ENCODE data around the gene THEMIS.
A peak's percentile ranks its signal among the peaks of the same experiment; 100 is the strongest.
"Not testable (repeated sequence)": the region's sequence is repeated elsewhere in the genome, so short reads cannot be mapped to it uniquely, and the experiment has no call there.

The THEMIS gene

GRCh38 chr6:127718694-127719093 lies 182.2 kb downstream of the THEMIS start:
- DNase-seq (ENCODE audit: low spot score) = no peak

- DNase-seq (ENCODE audit: low spot score) = no peak
Measured at GRCh38 chr6:127717384-127717783, 183.5 kb downstream of the THEMIS start.

- DNase-seq (ENCODE audit: low spot score) = no peak
Measured at GRCh38 chr6:127716465-127716864, 184.4 kb downstream of the THEMIS start.

GRCh38 chr6:127710668-127711067 lies 190.2 kb downstream of the THEMIS start:
- no peak for DNase-seq (ENCODE audit: low spot score)

- DNase-seq (ENCODE audit: low spot score) = no peak
Measured at GRCh38 chr6:127706216-127706615, 194.6 kb downstream of the THEMIS start.

GRCh38 chr6:127695108-127695507 lies 205.8 kb downstream of the THEMIS start:
- DNase-seq (ENCODE audit: low spot score) = no peak

GRCh38 chr6:127691146-127691545 lies 209.7 kb downstream of the THEMIS start:
- DNase-seq (ENCODE audit: low spot score) = no peak

GRCh38 chr6:127690588-127690987 lies 210.3 kb downstream of the THEMIS start:
- DNase-seq (ENCODE audit: low spot score) = no peak

GRCh38 chr6:127690092-127690491 lies 210.8 kb downstream of the THEMIS start:
- DNase-seq (ENCODE audit: low spot score) = peak; percentile 44

GRCh38 chr6:127687490-127687889 lies 213.4 kb downstream of the THEMIS start:
- not testable (repeated sequence) for DNase-seq (ENCODE audit: low spot score)

- peak; percentile 8 for DNase-seq (ENCODE audit: low spot score)
Measured at GRCh38 chr6:127686084-127686483, 214.8 kb downstream of the THEMIS start.

- no peak for DNase-seq (ENCODE audit: low spot score)
Measured at GRCh38 chr6:127684501-127684900, 216.4 kb downstream of the THEMIS start.

Measured in GM03348 (cell line).